Neural crest cell (in vitro differentiated cells): ENCODE results near the gene STRA6. TPM values are rescaled to one million over a fixed set of nuclear protein-coding genes. Genes with fewer than 3 reads are reported as not detected.

Experiments
- DNase-seq: peaks from one replicate; pipeline ENCODE4 v3.0.0; 2021; ENCODE audit warnings: low read depth, mixed read lengths, low spot score
- H3K27ac Mint-ChIP-seq: one replicate; pipeline ENCODE4 v1.8.0; 2021; ENCODE audit warnings: mild to moderate bottlenecking, mixed read lengths; ENCODE audit not compliant: unreplicated experiment
- H3K27me3 Mint-ChIP-seq: 2 replicates; pipeline ENCODE4 v1.8.0; 2021; ENCODE audit warnings: low read depth, mild to moderate bottlenecking, mixed read lengths
- H3K36me3 Mint-ChIP-seq: 2 replicates; pipeline ENCODE4 v1.8.0; 2021; ENCODE audit warnings: low read depth, mild to moderate bottlenecking, mixed read lengths
- H3K4me1 Mint-ChIP-seq: 2 replicates; pipeline ENCODE4 v1.8.0; 2021; ENCODE audit warnings: mixed read lengths
- H3K4me3 Mint-ChIP-seq: one replicate; pipeline ENCODE4 v1.8.0; 2021; ENCODE audit warnings: mild to moderate bottlenecking, mixed read lengths
- H3K9me3 Mint-ChIP-seq: 2 replicates; pipeline ENCODE4 v1.8.0; 2021; ENCODE audit warnings: mixed read lengths
- total RNA-seq: library from RNA; stranded (reverse); gene quantifications from 2 replicates; pipeline ENCODE4 v1.2.1, GENCODE V29; 2021
- TF ChIP-seq, protein P1 (sequence below): fragments of 200-600 bp; sonication (generic); conservative IDR thresholded peaks from 2 replicates; pipeline ENCODE4 v1.5.0; 2021; ENCODE audit warnings: antibody characterized with exemption, mild to moderate bottlenecking

The STRA6 gene
- total RNA-seq, 1 donor from 2014 or later = 138 TPM

DNA sequence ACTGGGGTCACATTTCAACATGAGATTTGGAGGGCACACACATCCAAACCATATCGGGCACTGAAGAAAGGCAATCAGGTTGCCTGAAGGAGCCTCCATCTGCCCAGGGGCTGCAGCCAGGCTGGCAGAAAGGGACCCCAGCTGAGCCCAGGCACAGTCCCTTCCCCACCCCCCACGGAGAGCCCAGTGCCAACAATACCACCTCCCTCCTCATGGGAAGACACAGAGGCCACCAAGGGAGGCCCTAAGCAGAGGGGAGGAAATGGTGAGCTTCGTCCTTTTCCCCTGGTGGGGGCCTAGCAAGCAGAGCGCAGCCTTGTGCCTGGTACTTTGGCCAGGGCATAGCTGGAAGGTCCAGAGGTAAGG, 3.0 kb upstream of the STRA6 start:
- peaks cover 97% of the 10 kb centered on the region for H3K4me1 Mint-ChIP-seq
- H3K27ac Mint-ChIP-seq = no peak overlapping the region
- H3K36me3 Mint-ChIP-seq = peaks cover 7% of the 10 kb centered on the region
- DNase-seq = no peak
- no peaks in the 10 kb centered on the region for H3K9me3 Mint-ChIP-seq
- peaks cover 6% of the 10 kb centered on the region for H3K27me3 Mint-ChIP-seq
- H3K4me3 Mint-ChIP-seq = peak overlapping the region; percentile 62
- TF ChIP-seq, protein P1, sequence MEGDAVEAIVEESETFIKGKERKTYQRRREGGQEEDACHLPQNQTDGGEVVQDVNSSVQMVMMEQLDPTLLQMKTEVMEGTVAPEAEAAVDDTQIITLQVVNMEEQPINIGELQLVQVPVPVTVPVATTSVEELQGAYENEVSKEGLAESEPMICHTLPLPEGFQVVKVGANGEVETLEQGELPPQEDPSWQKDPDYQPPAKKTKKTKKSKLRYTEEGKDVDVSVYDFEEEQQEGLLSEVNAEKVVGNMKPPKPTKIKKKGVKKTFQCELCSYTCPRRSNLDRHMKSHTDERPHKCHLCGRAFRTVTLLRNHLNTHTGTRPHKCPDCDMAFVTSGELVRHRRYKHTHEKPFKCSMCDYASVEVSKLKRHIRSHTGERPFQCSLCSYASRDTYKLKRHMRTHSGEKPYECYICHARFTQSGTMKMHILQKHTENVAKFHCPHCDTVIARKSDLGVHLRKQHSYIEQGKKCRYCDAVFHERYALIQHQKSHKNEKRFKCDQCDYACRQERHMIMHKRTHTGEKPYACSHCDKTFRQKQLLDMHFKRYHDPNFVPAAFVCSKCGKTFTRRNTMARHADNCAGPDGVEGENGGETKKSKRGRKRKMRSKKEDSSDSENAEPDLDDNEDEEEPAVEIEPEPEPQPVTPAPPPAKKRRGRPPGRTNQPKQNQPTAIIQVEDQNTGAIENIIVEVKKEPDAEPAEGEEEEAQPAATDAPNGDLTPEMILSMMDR = no peak

- peak overlapping the region; percentile 89 for H3K4me3 Mint-ChIP-seq
- peaks cover 92% of the 10 kb centered on the region for H3K4me1 Mint-ChIP-seq
- H3K27ac Mint-ChIP-seq = peak overlapping the region; percentile 96
- no peak for DNase-seq
- TF ChIP-seq, protein P1 = no peak
- no peaks in the 10 kb centered on the region for H3K9me3 Mint-ChIP-seq
- peaks cover 6% of the 10 kb centered on the region for H3K27me3 Mint-ChIP-seq
- peaks cover 7% of the 10 kb centered on the region for H3K36me3 Mint-ChIP-seq
Measured at GRCh38 chr15:74203914-74204431, 1.4 kb upstream of the STRA6 start.

DNA sequence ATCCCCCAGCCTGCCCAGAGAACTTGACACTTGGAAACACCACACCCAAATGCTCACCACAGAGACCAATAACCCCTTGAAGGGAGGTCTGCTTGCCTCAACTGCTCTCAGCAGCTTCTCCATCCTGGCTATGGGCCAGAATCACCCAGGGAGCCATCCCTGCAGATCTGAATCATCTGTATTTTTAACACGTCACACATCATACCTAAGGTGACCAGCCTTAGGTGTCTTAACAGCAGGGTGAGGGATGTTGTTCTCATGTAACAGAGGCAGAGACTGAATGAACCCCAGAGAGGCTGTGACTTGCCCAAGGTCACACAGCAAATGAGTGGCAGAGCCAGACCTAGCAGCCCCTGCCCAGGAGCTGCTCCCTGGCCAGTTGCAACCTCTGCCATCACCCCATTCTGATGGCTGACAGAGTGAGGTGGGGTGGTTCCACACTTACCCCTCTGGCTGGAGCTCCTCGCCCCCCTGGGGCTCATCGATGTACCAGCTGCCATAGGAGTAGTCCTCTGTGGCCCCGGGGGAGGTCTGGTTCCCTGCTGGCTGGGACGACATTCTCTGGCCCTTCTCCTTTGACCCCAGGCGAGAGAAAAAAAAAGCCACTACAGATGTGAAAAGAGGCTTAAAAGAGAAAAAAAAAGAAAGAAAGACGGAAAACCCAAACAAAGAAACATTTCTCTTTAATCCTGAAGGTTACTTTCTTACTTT, 722 bp downstream of the STRA6 start:
- H3K9me3 Mint-ChIP-seq = no peaks in the 10 kb centered on the region
- TF ChIP-seq, protein P1 = no peak
- H3K27me3 Mint-ChIP-seq = peaks cover 6% of the 10 kb centered on the region
- no peak for DNase-seq
- H3K36me3 Mint-ChIP-seq = peaks cover 4% of the 10 kb centered on the region
- peak overlapping the region; percentile 89 for H3K4me3 Mint-ChIP-seq
- H3K4me1 Mint-ChIP-seq = peaks cover 71% of the 10 kb centered on the region
- H3K27ac Mint-ChIP-seq = peak overlapping the region; percentile 96

- Mint-ChIP-seq H3K4me1 (peaks cover 62% of the 10 kb centered on the region), H3K27ac (peak overlapping the region; percentile 19), H3K27me3 (peaks cover 6% of the 10 kb centered on the region), H3K4me3 (peak overlapping the region; percentile 89), H3K9me3 (no peaks in the 10 kb centered on the region), H3K36me3 (peaks cover 4% of the 10 kb centered on the region)
- no peak for DNase-seq
- TF ChIP-seq, protein P1 = no peak
Measured at GRCh38 chr15:74200871-74201419, 1.6 kb downstream of the STRA6 start.

DNA sequence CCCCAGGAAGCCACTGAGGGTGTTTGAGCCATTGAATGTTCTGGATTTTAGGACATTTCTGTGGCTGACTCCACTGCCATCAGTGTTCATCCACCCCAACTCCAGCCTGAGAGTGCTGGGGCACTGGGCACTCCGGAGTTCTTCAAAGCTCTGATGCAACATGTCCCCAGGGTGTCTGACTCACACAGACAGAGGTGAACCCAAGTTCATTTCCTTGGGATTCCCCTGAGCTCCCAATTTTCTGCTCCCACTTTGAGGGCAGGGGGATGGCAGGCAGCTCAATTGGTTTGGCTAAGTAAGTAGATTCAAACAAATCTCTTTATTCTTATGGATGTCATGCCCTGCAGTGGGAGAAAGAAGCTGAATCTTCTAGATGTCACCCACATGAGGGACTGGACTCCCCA, 2.2 kb downstream of the STRA6 start:
- Mint-ChIP-seq H3K27ac (peak overlapping the region; percentile 19), H3K9me3 (no peaks in the 10 kb centered on the region), H3K36me3 (peaks cover 4% of the 10 kb centered on the region), H3K4me1 (peaks cover 60% of the 10 kb centered on the region), H3K27me3 (peaks cover 6% of the 10 kb centered on the region), H3K4me3 (peak overlapping the region; percentile 89)
- TF ChIP-seq, protein P1 = no peak
- no peak for DNase-seq
